AG09319 (cell line): ENCODE results near the gene DIAPH2.

Experiments used
- DNase-seq: peaks from one replicate; pipeline ENCODE4 v3.0.0-alpha.2; 2010; ENCODE audit warnings: low read depth; ENCODE audit errors: extremely low read depth
- TF ChIP-seq, protein P1 (sequence below): IDR thresholded peaks from 2 replicates; pipeline ENCODE4 v1.5.1; 2011; ENCODE audit warnings: low read depth, mild to moderate bottlenecking, inconsistent platforms, low read length, moderate library complexity

The DIAPH2 gene

DNA sequence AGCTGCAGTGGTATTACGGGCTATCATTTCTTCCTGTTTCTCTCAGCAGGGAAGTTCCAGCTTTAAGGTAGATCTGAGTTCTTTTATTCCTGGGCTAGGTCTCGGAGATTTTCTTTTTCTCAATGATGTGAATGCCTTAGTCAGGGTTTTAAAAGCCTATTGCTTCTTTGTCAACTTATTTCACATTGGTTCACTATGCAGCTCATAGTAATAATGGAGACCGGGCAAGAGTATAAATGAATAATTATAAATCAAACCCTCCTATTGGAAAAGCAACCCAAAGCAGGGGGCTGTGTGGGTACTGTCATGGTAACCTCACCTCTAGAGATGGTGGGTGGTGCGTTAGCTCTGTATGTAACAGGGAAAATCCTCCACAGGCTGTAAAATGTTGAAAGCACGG is 762.7 kb downstream of the DIAPH2 start:
- TF ChIP-seq, protein P1, sequence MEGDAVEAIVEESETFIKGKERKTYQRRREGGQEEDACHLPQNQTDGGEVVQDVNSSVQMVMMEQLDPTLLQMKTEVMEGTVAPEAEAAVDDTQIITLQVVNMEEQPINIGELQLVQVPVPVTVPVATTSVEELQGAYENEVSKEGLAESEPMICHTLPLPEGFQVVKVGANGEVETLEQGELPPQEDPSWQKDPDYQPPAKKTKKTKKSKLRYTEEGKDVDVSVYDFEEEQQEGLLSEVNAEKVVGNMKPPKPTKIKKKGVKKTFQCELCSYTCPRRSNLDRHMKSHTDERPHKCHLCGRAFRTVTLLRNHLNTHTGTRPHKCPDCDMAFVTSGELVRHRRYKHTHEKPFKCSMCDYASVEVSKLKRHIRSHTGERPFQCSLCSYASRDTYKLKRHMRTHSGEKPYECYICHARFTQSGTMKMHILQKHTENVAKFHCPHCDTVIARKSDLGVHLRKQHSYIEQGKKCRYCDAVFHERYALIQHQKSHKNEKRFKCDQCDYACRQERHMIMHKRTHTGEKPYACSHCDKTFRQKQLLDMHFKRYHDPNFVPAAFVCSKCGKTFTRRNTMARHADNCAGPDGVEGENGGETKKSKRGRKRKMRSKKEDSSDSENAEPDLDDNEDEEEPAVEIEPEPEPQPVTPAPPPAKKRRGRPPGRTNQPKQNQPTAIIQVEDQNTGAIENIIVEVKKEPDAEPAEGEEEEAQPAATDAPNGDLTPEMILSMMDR, result no peak

DNA sequence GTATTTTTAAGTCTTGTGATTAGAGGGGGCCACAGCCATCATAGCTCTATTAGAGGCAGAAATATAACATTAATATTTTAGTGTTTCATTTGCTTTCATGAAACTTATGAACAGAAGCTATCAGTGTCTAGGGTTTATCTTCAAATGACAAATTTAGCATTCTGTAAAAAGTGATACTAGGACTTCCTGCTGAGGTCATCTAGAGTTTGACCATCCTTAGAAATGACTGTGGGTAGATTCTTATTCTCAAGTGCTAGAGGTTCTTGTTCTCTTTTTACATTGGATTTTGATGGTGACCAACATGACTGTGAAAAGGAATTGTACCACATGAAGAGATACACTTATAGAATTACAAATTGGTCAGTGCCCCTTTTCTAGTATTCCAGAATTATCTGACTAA is 767.6 kb downstream of the DIAPH2 start:
- no peak for DNase-seq
- TF ChIP-seq, protein P1, result no peak

More for the DNA sequence above, 762.7 kb downstream of the DIAPH2 start:
- no peak for DNase-seq

DNA sequence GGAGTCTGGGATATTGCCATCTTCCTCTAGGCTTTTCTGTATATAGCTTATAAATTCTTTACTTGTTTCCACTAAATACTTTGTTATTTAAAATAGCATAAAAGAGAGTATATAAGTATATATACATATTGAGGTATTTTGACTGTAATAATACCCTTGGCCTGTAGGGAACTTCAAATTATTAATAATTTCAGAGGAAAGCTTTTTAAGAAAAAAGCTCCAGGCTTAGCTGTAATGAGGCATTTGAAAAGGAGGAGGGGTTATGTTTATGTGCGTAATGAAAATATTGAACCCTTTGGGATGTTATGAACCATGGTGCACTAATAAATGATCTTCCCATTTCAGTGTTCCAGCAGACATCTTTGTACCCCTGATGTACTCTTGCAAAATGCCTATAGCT is 777.1 kb downstream of the DIAPH2 start:
- TF ChIP-seq, protein P1, result no peak
- DNase-seq, result no peak

DNA sequence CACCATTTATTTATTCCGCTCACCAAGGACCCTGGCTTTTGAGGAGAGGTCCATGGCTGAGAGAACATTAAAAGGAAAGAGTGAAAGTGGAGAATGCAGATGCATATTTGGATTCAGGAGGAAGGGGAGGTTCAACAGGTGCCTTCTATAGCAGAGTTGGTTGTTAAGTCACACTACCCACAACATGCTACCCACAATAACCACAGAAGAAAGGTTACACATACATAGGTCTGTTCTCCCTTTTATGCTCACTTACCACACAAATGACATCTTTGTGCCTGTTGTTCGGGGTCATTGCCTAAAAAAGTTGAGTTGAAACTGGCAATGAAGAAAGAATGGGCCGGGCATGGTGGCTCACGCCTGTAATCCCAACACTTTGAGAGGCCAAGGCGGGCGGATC is 786.4 kb downstream of the DIAPH2 start:
- DNase-seq, result no peak
- TF ChIP-seq, protein P1, result no peak

DNA sequence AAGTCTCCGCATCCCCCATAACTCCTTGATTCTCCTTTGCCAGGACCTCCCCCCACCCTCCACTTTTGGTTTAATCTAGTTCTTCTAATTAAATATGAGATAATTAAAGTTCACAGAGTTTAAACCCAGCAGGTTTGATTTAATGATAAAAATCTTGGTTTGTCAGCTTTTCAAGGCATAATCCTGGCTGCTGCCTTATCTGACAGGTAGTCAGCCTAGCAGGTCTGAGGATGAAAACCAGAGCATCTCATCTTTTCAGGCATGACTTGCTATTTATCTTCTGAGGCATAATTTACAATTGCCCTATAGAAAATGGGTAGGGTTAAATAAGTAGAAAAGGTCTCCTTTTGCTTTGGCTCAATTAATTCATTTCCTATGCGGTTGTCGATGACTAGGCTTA is 790.3 kb downstream of the DIAPH2 start:
- DNase-seq, result no peak
- TF ChIP-seq, protein P1, result no peak

DNA sequence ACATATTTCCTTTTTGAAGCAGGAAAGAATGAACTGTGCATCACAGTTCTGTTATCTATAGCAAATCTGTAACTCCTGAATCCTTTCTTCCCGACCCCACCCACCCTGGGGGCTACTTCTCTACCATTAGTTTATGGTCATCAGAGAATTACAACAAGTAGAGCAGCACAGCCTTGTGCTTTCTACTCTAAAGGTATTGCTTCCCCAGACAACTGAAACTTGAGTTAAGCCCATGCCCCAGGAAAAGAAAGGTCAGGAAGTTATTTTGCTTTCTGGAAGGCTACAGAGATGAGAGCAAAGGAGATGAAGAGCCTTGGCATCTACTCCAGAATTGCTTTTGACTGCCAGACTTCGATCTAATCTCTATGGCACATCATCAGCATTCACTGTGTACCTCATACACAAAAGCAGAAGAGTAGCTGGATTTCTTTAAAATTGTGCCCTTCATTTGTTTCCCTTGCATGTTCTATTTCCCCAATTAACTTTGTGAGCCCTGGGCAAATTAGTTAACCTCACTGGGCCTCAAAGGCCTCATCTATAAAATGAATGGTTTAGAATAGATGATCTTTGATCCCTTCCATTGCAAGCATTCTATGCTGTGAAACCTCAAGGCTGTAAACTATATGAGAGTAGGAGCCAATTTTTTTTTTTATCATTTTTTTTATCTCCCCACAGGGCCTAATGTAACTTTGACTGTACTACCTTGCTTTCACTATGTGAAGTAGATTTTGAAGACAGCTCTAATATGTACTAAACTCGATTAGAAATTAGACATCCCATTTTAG is 794.7 kb downstream of the DIAPH2 start:
- TF ChIP-seq, protein P1, result no peak
- DNase-seq, result no peak

DNA sequence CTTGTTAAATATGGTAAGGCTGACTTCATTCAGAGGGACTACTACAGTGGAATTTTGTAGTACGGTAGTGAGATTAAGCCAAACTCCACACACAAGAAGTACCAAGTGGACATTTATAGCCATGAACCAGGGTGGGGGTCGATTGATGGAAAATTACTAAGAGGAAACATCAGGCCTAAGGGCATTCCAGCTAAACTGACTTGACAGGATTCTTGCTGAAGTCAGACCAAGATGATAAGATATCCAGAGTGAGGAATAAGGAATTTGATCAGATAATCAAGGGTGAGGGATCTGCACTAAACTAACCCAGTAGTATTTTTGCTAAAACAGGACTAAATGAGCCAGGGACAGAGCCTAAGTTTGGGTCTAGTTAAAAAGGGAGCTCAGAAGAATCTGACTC is 796.6 kb downstream of the DIAPH2 start:
- no peak for DNase-seq
- TF ChIP-seq, protein P1, result no peak
